Measurements from ENCODE around the gene KNSTRN. TPM values are rescaled to one million over a fixed set of nuclear protein-coding genes. Genes with fewer than 3 reads are reported as not detected.

Gene KNSTRN
- total RNA-seq, 3 donors from 2014 or later (not counting 1 experiment from before 2014, with no cell fraction given) = 5.4 to 7.6 (median 5.6) TPM

- no peak overlapping the region for H3K4me3 ChIP-seq (ENCODE audit: low read length)
- H3K27me3 Mint-ChIP-seq (ENCODE audit: low read depth in 2 of 2) = peaks cover 0 to 2% of the 10 kb centered on the region in 2 donors
- H3K36me3 ChIP-seq (ENCODE audit: control insufficient read depth, insufficient read depth, low read length) = no peaks in the 10 kb centered on the region
- H3K4me1 Mint-ChIP-seq = peaks cover 0 to 24% of the 10 kb centered on the region in 2 donors
- no peaks in the 10 kb centered on the region for H3K9me3 ChIP-seq (ENCODE audit: control insufficient read depth, insufficient read depth, low read length)
- intact Hi-C loops (cut with micrococcal nuclease) = loop anchor here (10.0 kb wide), 1 partner anchor 123 kb away; no protein-coding TSS in a partner anchor
- H3K27me3 ChIP-seq (ENCODE audit: control insufficient read depth, insufficient read depth, low read length) = no peaks in the 10 kb centered on the region
- peak in 1 of 3 donors; percentile 3 for ATAC-seq
- no peak for DNase-seq
- H3K9me3 Mint-ChIP-seq = no peaks in the 10 kb centered on the region
- no peak overlapping the region for H3K27ac ChIP-seq (ENCODE audit: low read length)
- TF ChIP-seq CTCF (IDR thresholded peaks at IDR 0.05) = no peak
- H3K36me3 Mint-ChIP-seq = no peaks in the 10 kb centered on the region
- H3K4me1 ChIP-seq (ENCODE audit: control insufficient read depth, insufficient read depth, low read length) = peaks cover 40% of the 10 kb centered on the region
- WGBS (ENCODE audit: insufficient coverage) = 85% methylated on average over 19 of the region's 19 CpGs
- H3K27ac Mint-ChIP-seq = no peak overlapping the region
- H3K4me3 Mint-ChIP-seq = no peak overlapping the region
Measured at GRCh38 chr15:40337597-40337996, 44.9 kb upstream of the KNSTRN start.

GRCh38 chr15:40338041-40338657, 44.4 kb upstream of the KNSTRN start:
- peak; percentile 67 to 89 for DNase-seq
- TF ChIP-seq CTCF (IDR thresholded peaks at IDR 0.05) = peak; percentile 91
- Mint-ChIP-seq H3K4me3 (no peak overlapping the region), H3K27ac (no peak overlapping the region), H3K4me1 (peaks cover 0 to 19% of the 10 kb centered on the region in 2 donors), H3K9me3 (no peaks in the 10 kb centered on the region), H3K27me3 (ENCODE audit: low read depth in 2 of 2) (peaks cover 0 to 2% of the 10 kb centered on the region in 2 donors), H3K36me3 (no peaks in the 10 kb centered on the region)
- WGBS (ENCODE audit: insufficient coverage) = 47% methylated on average over 10 of the region's 11 CpGs
- peak; percentile 84 to 96 (median 94) for ATAC-seq
- peaks cover 38% of the 10 kb centered on the region for H3K4me1 ChIP-seq (ENCODE audit: control insufficient read depth, insufficient read depth, low read length)
- H3K4me3 ChIP-seq (ENCODE audit: low read length) = no peak overlapping the region
- H3K27me3 ChIP-seq (ENCODE audit: control insufficient read depth, insufficient read depth, low read length) = no peaks in the 10 kb centered on the region
- intact Hi-C loops (cut with micrococcal nuclease) = loop anchor here (1.0 to 10.0 kb wide), 3 partner anchors 13 to 123 kb away; no protein-coding TSS in a partner anchor
- no peaks in the 10 kb centered on the region for H3K9me3 ChIP-seq (ENCODE audit: control insufficient read depth, insufficient read depth, low read length)
- no peaks in the 10 kb centered on the region for H3K36me3 ChIP-seq (ENCODE audit: control insufficient read depth, insufficient read depth, low read length)
- H3K27ac ChIP-seq (ENCODE audit: low read length) = no peak overlapping the region

GRCh38 chr15:40338921-40339620, 43.5 kb upstream of the KNSTRN start:
- no peak overlapping the region for H3K27ac ChIP-seq (ENCODE audit: low read length)
- H3K27me3 ChIP-seq (ENCODE audit: control insufficient read depth, insufficient read depth, low read length) = no peaks in the 10 kb centered on the region
- H3K27ac Mint-ChIP-seq = no peak overlapping the region
- H3K27me3 Mint-ChIP-seq (ENCODE audit: low read depth in 2 of 2) = peaks cover 0 to 2% of the 10 kb centered on the region in 2 donors
- no peaks in the 10 kb centered on the region for H3K36me3 Mint-ChIP-seq
- no peak overlapping the region for H3K4me3 ChIP-seq (ENCODE audit: low read length)
- no peaks in the 10 kb centered on the region for H3K9me3 ChIP-seq (ENCODE audit: control insufficient read depth, insufficient read depth, low read length)
- no peak for TF ChIP-seq CTCF (IDR thresholded peaks at IDR 0.05)
- WGBS (ENCODE audit: insufficient coverage) = 85% methylated on average over 11 of the region's 11 CpGs
- peaks cover 29% of the 10 kb centered on the region for H3K4me1 ChIP-seq (ENCODE audit: control insufficient read depth, insufficient read depth, low read length)
- H3K4me3 Mint-ChIP-seq = no peak overlapping the region
- H3K36me3 ChIP-seq (ENCODE audit: control insufficient read depth, insufficient read depth, low read length) = no peaks in the 10 kb centered on the region
- ATAC-seq = no peak
- peaks cover 0 to 11% of the 10 kb centered on the region in 2 donors for H3K4me1 Mint-ChIP-seq
- H3K9me3 Mint-ChIP-seq = no peaks in the 10 kb centered on the region
- DNase-seq = no peak
- intact Hi-C loops (cut with micrococcal nuclease) = loop anchor here (1.0 to 10.0 kb wide), 3 partner anchors 14 to 124 kb away; no protein-coding TSS in a partner anchor
